ENCODE data around the gene BACE1.
"Not testable (repeated sequence)": the region's sequence is repeated elsewhere in the genome, so short reads cannot be mapped to it uniquely, and the experiment has no call there.

Gene BACE1

DNA sequence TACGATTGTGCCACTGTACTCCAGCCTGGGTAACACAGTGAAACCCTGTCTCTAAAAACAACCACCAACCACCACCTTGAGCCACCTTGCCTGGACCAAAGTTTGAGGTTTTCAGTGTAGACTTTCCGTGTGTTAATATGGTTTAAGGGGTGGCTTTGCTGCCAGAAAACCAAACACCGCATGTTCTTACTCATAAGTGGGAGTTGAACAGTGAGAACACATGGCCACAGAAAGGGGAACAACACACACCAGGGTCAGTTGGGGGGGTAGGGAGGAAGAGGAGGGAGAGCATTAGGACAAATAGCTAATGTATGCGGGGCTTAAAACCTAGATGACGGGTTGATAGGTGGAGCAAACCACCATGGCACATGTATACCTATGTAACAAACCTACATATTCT, 43.9 kb downstream of the BACE1 start:
- DNase-seq, result not testable (repeated sequence)

DNA sequence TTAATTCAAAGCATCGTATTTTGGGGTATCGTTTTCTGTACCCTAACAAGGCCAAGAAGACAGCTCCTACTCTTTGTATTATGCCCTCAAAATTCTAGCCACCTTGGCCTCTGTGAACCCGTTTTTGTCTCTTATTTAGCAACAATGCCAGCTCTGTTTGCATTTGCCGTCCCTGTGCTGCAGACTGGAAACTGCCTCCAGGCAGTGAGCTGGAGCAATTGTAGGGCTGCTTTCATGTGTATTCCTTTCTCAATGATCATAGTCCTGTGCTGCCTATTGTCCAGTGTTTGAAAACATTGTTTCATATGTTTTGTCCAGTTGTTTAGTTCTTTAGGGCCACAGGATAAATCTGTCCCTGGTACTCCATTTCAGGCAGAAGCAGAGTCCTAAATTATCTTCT, 44.8 kb downstream of the BACE1 start:
- DNase-seq, result no peak

DNA sequence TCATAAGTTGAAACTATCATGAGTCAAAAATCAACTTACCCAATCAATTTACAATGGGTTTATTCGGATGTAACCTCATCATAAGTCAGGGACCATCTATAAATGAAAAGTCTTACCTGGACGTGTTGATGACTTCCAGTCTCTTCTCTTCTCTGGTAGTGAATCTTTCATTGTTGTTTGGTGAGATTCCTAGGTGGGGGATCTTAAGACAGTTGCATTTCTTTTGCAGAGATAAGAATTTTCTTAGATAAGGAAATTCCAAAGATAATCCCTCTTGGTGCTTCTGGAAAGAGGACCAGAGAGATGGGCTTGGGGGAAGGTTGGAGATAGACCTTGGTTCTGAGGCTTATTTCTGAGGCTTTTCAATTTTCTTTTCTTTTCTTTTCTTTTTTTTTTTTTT, 46.2 kb downstream of the BACE1 start:
- no peak for DNase-seq

DNA sequence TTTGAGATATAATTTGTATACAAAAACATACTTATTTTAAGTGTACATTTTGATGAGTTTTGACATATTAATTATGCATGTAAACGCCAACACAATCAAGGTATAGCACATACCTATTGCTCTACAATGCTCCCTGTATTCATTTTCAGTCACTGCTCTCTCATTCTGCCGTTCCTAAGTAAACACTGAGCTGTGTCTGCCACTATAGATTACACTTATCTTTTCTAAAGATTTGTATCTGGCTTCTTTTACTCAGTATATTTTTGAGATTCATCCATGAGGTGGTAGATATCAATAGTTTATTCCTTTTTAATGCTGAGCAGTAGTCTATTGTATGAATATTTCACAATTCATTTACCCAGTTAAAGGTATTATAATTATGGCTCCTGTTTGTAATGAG, 50.3 kb downstream of the BACE1 start:
- DNase-seq, result no peak

DNA sequence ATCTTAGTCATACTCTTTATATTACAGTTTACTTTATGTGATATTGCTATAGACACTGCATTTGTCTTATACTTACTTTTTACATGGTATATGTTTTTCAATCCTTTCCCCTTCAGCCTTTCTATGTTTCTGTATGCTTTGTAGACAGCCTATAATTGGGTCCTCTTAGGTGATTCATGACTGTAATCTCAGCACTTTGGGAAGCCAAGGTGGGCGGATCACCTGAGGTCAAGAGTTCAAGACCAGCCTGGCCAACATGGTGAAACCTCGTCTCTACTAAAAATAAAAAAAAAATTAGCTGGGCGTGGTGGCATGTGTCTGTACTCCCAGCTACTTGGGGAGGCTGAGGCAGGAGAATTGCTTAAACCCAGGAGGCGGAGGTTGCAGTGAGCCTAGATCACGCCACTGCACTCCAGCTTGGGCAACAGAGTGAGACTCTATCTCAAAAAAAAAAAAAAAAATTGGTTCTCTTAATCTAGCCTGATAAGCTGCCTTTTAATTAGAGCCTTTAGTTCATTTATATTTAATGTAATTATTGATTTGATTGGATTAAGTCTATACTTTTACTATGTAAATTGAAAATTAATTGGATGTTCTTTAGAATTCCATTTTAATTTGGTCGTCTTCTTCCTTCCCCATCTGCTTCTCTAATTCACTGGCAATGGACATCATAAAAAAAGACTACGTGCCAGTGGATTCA, 51.3 kb downstream of the BACE1 start:
- DNase-seq, result not testable (repeated sequence)

DNA sequence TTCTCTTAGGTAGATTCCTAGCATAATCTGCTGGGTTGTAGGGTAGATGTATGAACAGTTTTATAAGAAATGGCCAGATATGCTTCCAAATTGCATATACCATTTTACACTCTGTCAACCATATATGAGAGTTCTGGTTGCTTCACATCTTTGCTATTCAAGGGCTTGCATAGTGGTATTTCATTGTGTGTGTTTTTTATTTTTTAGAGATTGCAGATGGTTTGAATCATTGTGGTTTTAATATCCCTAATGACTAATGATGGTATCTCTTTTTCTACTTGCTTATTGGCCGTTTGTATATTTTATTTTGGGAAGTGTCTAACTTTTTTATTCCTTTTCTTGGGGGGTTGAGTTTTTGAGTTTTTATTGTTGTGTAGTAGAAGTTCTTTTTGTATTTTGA, 56.6 kb downstream of the BACE1 start:
- no peak for DNase-seq

DNA sequence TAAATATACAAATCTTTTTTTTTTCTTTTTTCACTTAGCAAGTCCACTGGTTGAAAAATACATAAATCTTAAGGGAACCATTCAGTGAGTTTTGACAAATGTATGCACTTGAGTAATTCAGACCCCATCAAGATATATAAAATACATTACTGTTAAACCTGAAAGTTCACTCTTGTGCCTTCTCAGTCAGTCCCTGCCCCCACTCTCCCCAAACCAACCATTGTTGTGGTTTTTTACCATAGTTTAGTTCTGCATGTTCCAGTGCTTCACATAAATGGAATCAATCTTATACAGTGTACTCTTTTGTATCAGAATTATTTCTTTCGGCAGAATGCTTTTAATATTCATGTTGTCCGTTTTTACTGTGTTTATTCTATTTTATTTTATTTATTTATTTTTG, 57.5 kb downstream of the BACE1 start:
- no peak for DNase-seq

DNA sequence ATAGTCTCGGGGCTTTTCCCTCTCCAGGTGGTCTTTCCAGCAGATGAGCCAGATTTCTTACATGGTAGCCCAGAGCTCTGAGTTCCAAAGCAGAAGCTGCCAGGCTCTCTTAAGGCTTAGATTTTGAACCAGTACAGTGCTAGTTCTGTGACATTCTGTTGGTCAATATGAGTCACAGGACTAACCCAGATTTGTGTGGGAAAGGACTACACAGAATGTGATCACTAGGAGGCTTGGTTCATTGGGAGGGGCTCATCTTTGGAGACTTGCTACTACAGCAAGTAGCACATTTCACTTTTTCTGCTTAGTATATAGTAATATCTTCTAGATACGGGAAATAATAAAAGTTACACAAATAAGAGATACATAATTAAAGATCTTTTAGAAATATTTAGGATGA, 59.5 kb downstream of the BACE1 start:
- DNase-seq, result no peak

DNA sequence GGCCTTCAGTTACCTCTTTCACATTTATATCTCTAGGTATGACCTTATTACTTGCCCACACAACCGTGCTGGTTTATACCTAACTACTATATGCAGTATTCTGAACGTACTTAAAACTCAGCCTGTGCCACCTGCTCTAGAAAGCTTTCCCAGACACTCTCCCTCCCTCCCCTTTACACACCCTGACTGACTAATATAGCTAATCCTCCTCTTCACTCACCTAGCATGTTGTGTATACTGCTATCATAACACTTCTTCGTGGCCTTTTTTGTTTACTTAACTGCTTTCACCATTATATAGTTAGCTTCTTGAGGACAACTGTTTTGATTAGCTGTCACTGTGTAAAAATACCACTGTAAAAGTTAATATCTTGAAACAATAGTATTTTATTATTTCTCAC, 60.1 kb downstream of the BACE1 start:
- no peak for DNase-seq

DNA sequence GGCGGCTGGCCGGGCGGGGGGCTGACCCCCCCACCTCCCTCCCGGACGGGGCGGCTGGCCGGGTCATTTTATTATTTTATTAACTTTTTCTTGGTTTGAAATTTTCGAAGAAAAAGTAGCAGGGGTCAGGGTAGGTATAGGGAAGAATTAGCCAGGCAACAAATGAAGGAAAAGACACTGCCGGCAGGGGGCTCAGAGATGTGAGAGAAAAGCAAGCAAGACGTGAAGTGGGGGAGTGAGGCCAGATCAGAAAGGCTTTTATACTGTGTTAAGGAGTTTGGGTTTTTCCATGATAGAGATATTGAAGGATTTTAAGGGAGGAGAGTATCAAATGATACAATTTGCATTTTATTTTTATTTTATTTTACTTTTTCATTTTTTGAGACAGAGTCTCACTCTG, 64.5 kb downstream of the BACE1 start:
- no peak for DNase-seq

DNA sequence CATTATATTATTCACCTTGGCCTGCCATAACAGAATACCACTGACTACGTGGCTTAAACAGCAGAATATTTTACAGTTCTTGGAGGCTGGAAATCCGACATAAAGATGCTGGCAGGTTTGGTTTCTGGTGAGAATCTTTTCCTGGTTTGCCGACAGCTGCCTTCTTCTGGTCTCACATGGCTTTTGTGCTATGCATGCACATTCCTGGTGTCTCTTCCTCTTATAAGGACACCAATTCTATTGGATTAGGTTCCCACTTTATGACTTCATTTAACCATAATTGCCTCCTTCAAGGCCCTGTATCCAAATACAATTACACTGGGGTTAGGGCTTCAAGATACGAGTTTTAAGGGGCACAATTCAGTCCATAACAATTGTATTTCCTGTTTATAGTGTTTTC, 66.5 kb downstream of the BACE1 start:
- no peak for DNase-seq

DNA sequence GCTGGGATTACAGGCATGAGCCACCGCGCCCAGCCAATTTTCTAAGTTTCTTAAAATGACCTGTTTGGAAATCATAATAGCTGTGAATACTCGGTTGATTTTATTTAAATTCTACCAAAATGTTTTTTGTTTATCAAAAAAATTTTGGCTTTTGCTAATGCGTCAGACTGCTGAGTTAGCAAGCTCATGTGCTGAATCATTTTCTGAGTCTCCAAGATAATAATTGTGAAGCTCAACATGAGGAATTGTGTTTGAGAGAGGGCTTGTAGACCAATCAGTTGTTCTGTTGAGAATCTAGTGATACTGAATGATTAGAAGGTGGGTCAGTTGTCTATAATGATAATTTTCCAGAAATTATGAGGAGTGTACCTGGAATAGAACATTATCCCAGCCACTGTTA, 67.7 kb downstream of the BACE1 start:
- no peak for DNase-seq

DNA sequence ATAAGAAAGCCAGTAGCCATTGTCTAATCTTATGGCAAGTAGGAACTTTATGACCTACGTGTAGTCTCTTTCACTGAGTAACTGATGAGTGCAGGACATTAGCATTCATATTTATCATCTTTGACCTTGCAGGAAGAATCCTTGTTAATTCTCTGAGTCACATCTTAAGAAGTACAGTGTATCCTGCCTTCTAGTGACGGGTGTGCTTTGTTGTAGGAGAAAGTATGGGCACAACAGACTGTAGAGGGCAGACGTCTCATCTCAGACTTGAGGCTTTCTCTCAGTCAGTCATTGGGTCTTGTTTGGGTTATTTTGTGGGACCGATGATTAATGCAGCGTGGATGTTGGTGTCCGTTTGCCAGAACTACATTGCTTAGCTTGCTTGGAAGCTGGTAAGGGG, 76.8 kb downstream of the BACE1 start:
- DNase-seq, result no peak

DNA sequence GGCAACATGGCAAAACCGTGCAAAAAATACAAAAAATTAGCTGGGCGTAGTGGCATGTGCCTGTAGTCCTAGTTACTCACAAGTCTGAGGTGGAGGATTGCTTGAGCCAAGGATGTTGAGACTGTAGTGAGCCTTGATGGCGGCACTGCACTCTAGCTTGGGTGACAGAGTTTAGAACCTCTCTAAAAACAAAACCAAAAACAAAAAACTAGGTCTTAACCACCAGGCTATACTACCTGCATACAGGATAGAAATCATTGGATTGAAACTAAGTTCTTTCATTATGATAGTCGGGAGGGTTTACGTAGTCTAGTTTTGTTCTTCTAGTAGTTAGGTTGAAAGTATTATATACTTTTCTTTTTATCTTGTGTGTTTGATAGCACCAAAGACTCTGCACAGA, 77.8 kb downstream of the BACE1 start:
- no peak for DNase-seq

Measured in NCI-H1105 treated with DMSO at 0.1 percent for 48 hours (cell line).